Measurements from ENCODE around the gene SAMD13.

DNA sequence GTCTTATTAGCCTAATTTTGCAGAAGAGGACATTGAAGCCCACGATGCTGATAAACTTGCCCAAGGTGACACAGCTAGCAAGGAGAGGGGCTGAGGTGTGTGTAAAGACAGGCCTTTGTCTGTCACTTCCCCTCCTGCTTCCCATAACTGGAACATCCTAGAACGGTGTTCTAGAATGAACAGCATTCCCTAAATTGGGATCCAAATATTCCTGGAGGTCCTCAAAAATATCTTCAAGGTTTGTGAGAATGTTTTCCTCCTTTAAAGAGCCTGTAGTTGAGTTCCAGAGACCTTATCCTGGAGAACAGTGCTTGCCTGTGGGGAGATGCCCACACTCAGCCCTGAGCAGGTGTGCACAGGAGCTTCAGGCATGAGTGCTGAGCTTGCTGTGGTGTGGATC is 41.5 kb upstream of the SAMD13 start:
- TF ChIP-seq POLR2A (IDR thresholded peaks at IDR 0.05; ENCODE audit: low read depth, low read length) = no peak
- no peak for TF ChIP-seq POLR2AphosphoS5 (IDR thresholded peaks at IDR 0.05; ENCODE audit: low read depth, low read length)
